IPS DF 4.7 (cell line): ENCODE measurements around the gene SMARCA2.

Source experiments
- DNase-seq: peaks from one replicate; pipeline ENCODE4 v3.0.0-alpha.2; 2013; ENCODE audit warnings: low spot score; ENCODE audit errors: extremely low read depth

Gene SMARCA2

DNA sequence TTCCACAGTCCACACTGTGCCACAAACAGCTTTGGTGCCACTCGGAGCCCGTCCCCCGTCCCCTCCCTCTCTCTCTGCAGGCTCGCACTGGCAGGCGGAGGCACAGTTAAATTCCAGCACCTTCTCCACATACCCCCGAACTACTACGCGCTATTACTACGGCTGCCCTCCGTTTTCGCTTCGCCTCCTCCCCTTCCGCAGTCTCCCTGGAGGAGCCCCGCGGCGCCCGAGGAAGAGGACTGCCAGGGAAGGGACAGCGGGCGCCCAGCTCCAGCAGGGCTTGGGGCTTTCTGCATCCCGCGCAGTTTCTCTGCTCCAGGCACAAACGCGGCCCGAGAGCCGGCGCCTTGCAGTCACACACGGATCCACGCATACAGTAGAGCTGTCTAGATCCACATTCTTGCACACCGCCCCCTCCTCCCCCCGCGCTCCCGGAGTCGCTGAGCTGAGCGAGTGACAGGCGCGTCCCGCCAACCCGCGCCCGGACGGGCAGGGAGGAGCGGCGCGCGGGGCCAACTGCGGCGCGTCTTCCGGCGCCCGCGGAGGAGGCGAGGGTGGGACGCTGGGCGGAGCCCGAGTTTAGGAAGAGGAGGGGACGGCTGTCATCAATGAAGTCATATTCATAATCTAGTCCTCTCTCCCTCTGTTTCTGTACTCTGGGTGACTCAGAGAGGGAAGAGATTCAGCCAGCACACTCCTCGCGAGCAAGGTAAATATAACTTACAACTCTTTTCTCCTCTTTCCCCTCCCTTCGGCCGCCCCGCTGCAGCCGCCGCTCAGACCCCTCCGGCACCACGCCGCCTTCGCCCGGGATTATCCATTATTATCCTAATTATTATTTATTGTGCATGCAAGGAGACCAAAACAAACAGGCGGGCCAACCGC, at the start of gene SMARCA2:
Gene SMARCA2 (plus strand): TSS at position 652 of the 885 bp plus-strand sequence. CDS start 13,676 bp downstream, outside the sequence.
- DNase-seq: no peak

GRCh38 chr9:1966725-1967366, 48.3 kb upstream of the SMARCA2 start:
- DNase-seq: no peak

GRCh38 chr9:1969160-1969559, 46.0 kb upstream of the SMARCA2 start:
- no peak for DNase-seq

- DNase-seq: no peak
Measured at GRCh38 chr9:1969898-1970297, 45.2 kb upstream of the SMARCA2 start.

DNA sequence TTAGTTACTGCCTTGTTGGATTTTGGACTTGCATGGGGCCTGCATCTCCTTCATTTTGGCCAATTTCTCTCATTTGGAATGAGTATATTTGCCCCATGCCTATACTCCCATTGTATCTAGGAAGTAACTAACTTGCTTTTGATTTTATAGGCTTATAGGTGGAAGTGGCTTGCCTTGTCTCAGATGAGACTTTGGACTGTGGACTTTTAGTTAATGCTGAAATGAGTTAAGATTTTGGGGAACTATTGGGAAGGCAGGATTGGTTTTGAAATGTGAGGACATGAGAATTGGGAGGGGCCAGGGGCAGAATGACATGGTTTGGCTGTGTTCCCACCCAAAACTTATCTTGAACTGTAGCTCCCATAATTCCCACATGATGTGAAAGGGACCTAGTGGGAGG, 42.5 kb upstream of the SMARCA2 start:
- no peak for DNase-seq

DNA sequence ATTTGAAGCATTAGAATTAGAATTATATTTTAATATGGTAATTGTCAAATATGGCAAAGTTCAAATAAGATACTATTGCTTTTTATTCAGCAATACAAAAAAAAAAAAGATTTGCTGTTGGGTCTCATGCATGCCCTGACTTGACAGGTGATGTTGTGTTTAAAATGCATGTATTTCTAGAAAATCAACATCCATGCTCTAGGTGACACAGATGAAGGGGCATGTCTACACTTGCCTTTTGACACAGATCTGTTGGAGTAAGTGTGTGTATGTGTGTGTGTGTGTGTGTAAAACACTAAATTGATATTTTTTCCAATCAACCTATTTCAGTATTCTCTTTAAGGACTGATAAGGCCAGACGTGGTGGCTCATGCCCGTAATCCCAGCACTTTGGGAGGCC, 38.1 kb upstream of the SMARCA2 start:
- no peak for DNase-seq

- DNase-seq: no peak
Measured at GRCh38 chr9:1978941-1979340, 36.2 kb upstream of the SMARCA2 start.

GRCh38 chr9:1979741-1980367, 35.3 kb upstream of the SMARCA2 start:
- no peak for DNase-seq

DNA sequence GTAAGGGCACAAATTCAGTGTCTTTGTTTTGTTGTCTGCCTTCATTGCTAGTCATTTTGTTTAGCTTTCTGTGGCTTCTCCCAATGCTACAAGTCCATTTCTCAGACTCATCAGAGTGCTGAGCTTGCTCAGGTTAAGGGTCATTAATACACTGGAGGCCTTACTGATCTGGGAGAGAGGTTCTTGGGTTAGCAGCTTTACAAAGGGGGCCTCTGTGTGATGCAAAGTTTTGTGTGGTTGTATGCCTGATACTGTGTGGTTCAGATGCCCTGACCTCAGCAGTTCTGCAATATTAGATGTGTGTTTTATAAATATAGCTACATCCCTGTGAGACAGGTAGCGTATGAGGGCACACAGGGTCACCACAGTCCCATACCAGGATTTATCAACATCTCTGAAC, 34.8 kb upstream of the SMARCA2 start:
- DNase-seq: no peak

- no peak for DNase-seq
Measured at GRCh38 chr9:1982074-1982473, 33.1 kb upstream of the SMARCA2 start.

DNA sequence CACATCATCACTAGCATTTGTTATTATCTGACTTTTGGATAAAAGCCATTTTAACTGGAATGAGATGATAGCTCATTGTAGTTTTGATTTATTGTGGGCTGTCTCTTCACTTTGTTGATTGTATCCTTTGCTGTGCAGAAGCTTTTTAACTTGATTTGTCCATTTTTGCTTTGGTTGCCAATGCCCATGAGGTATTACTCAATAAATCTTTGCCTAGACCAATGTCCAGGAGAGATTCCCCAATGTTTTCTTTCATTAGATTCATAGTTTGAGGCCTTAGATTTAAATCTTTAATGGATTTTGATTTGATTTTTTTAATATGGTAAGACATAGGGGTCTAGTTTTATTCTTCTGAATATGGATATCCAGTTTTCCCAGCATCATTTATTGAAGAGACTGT, 28.8 kb upstream of the SMARCA2 start:
- DNase-seq: no peak

- no peak for DNase-seq
Measured at GRCh38 chr9:1989500-1989899, 25.6 kb upstream of the SMARCA2 start.

GRCh38 chr9:1994180-1994579, 21.0 kb upstream of the SMARCA2 start:
- no peak for DNase-seq

GRCh38 chr9:1995084-1995483, 20.1 kb upstream of the SMARCA2 start:
- no peak for DNase-seq

- DNase-seq: no peak
Measured at GRCh38 chr9:1996156-1996555, 19.0 kb upstream of the SMARCA2 start.

GRCh38 chr9:1997646-1998045, 17.5 kb upstream of the SMARCA2 start:
- no peak for DNase-seq

DNA sequence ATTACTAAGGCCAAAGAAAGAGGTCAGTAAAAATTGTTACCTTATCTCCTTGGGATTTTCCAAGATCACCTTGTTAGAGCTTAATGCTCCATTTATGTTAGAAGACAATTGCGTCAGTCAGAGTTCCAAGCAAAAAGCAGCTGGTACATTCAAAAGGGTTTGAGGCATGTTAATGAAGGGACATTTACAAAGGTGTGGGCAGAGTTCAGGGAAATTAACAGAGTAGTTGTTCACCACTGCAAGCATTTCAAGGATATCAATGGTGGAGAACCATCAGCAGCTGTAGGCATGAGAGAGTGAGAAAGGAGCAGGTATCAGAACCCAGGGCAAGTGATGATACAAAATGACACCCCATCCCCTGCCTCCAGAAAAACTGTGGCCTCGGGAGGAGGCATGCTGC, 17.0 kb upstream of the SMARCA2 start:
- no peak for DNase-seq

GRCh38 chr9:2000314-2000713, 14.8 kb upstream of the SMARCA2 start:
- DNase-seq: no peak

GRCh38 chr9:2008372-2008771, 6.8 kb upstream of the SMARCA2 start:
- no peak for DNase-seq

- DNase-seq: no peak
Measured at GRCh38 chr9:2012347-2012746, 2.8 kb upstream of the SMARCA2 start.

- DNase-seq: no peak
Measured at GRCh38 chr9:2013743-2014475, 1.2 kb upstream of the SMARCA2 start.
